CD4-positive, alpha-beta T cell treated with Interleukin-2 at 100 ng/mL for 4 hours (primary cell): ENCODE results near the gene CTNS.
"Not testable (repeated sequence)": the region's sequence is repeated elsewhere in the genome, so short reads cannot be mapped to it uniquely, and the experiment has no call there.

ENCODE experiments used
- DNase-seq: peaks from one replicate; pipeline ENCODE4 v3.0.0-alpha.2; 2020; ENCODE audit warnings: low spot score

Gene CTNS

DNA sequence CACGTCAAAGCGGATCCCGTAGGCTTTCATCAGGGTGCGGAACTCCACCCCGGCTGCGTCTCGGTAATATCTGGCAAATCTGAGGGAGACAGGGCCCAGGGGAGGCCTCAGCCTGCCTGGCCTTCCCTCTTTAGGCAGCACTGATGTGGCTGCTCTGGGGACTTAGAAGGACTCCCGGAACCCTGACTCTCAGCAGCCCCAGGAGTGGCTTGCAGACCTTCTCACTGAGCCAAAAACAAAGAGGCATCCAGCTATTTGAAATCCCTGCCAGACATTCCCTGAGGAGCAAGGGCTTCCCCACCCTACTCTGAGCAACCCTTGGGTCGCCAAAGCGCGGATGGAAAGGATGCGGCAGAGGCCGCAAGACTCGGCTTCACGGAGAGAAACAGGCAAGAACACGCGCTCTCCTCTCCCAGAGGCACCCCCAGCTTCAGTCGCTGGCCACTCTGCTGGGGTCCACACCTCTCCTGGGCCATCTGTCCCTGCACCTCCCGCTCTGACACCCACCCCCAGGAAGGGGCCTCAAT, 51.5 kb downstream of the CTNS start:
- DNase-seq, result no peak

DNA sequence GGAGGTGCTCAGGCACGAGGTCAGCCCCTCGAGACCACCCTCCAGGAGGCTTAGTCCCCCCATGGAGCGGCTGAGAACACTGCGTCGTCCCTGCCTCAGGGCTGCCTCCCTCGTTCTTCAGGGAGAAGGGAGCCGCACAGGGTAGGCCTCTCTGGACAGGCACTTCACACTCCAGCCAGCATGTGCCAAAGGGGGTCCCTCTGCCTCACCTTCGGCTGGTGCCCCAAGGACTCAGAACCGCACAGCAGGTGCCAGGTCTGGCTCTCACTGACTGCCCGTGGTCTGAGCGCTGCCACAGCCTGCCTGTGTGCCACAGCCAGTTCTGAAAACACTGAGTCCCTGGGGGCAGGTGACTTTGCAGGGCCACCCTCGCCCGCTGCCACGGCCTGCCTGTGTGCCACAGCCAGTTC, 52.3 kb downstream of the CTNS start:
- no peak for DNase-seq

DNA sequence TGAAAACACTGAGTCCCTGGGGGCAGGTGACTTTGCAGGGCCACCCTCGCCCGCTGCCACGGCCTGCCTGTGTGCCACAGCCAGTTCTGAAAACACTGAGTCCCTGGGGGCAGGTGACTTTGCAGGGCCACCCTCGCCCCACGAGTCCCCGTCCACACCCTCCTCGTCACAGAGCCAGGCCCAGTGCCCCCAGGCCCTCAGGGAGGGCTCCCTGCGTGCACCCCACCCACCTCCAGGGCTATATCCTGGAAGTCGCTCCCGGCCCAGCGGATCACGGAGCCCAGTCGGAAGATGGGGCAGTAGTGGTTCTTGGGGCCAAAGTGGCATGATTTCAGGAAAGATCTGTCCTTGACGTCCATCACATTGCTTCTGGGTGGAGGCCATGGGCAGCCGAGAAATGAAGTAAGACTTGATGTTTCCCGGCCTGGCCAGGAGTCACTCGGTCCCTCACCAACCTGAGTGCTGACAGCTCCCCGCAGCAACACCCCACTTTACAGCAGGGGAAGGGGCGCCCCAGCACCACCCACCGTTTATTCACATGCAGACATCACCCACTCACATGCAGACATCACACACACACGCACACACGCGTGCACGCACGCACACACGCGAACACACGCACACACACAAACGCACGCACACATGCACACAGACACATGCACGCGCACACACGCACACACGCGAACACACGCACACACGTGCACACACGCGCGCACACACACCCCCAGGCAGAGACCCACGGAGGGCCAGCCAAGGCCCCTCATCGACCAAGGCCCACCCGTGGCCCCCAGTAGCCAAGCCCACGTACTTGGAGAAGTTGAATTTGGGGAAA, 52.9 kb downstream of the CTNS start:
- no peak for DNase-seq

DNA sequence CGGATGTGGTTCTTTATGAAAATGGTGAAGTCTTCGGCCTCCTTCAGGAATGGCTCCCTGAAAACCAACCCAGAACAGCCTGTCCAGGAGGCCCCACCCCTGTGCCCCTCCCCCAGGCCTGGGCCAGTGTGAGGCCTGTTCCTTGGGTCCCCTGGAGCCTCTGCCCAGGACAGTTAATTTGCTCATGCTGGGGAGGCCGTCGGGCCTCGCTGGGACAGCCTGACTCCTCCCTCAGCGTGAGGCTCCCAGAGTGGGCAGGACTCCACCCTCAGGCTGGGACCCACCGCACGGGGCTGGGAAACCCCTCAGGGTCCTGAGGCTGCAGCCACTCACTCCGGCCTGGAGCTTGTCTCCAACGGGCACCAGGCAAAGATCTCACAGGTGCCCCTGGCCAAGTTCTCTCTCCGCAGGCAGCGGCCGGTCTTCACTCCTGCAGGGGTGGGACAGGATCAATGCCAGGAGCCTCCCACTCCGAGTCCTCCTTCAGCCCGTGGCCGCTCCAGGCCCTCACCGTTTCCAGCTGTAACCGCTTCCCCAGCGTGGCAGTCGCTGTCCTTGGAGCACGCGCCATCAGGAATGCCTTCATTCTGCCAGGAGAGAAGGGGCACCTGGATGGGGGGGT, 53.6 kb downstream of the CTNS start:
- DNase-seq, result no peak

DNA sequence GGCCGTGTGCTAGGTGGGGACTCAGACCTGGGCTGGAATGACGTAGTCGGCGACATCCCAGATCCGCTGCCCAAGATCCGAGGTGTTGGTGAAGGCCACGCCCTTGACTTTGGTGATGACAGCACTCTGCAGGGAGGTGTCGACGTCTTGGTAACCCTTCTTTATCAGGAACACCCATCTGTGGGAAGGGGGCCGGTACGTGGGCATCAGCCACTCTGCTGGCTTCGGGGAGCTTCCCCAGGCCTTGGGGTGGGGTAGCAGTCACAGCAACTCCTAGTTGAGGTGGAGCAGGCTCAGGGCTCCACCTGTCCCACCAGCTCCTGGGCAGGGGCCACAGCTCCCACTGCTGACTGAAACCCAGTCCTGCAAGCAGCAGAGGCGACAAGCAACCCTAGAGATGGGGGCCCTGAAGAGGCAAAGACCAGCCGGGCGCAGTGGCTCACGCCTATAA, 55.1 kb downstream of the CTNS start:
- no peak for DNase-seq

DNA sequence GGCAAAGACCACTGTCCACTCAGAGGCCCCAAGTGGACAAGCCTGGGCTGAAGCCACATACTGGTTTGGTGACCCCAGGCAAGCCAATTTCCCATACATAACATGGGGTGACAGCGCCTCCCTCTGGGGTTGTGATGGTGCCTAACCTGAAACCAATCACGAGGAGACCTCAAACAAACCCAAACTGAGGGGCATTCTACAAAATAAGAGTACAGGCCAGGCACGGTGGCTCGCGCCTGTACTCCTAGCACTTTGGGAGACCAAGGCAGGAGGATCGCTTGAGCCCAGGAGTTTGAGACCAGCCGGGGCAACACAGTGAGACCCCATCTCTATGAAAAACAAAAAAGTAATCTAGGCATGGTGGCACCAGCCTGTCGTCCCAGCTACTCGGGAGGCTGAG, 55.8 kb downstream of the CTNS start:
- no peak for DNase-seq

DNA sequence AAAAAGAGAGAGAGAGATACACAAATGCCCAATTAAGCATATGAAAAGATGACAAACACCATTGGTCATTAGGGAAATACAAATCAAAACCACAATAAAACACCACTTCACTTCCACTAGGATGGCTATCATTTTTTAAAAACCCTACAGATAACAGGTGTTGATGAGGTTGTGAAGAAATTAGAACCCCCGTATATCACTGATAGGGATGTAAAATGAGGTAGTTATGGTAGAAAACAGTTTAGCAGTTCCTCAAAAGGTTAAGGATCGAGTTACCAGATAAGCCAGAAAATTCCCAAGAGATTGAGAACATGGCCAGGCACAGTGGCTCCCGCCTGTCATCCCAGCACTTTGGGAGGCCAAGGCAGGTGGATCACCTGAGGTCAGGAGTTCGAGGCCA, 56.6 kb downstream of the CTNS start:
- no peak for DNase-seq

DNA sequence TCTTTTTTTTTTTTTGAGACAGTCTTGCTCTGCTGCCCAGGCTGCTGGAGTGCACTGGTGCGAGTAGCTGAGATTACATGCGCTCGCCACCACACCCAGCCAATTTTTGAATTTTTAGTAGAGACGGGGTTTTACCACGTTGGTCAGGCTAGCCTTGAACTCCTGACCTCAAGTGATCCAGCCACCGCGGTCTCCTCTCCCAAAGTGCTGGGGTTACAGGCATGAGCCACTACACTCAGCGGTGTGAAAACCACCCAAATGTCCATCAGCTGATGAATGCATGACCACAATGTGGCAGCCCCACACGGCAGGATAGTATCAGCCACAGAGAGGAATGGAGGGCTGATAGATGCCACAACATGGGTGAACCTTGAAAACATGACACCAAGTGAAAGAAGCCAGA, 57.3 kb downstream of the CTNS start:
- peak; percentile 51 for DNase-seq

DNA sequence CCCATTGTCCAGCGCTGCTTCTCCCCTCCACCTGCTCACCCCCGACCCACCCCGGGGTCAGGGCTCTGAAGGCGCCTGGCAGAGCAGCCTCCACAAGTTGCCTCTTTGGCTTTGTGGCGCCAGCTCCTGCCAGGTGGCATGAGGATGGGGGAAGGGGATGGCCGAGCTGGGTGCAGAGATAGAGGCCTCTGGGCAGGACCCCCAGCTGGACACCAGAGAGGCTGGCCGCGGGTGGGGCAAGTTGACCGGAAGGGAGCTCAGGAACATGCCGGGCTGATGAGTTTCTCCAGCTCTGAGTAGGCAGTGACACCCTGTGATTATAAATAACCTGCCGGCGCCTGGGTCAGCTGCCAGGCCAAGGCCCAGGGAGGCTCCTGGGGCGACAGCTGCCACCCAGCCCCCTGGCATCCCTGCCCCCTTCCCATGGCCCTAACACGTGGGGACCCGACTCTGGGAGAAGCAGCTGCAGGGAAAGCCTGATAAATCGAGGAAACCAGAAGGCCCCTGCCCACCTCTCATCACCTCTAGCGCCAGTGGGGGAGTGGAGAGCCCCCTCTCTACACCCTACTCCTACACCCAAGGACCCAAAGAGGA, 58.7 kb downstream of the CTNS start:
- no peak for DNase-seq

DNA sequence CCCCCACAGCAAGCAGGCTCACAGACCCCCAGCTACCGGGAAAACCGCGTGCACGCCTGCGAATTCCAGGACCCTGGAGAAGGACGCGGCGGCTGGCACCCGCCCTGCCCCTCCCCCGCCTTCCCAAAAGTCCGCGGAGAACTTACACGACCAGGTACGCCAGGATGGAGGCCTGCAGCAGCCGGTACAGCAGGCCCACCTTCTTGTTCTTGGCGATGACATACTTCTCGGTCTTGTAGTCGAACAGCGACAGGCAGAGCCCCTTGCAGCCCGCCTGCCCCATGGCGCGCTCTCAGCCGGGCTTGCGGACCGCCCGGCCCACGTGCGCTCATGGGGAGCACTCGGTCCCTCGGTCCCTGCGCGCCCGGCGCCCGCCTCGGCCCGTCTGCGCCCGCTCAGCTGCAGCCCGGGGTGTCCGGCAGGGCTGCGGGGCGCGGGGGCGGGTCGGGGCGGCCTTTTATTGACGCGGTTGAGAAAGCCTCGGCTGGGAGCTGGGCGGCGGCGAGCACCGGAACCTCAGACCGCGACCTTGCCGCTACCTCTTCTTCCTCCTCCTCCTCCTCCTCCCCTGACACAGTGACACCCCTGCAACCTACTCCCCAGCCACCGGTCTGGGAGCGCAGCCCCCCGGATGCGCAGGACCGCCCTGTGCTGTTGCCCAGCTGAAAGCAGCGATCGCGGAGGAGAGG, 59.3 kb downstream of the CTNS start, which contains the start of gene P2RX5:
P2RX5 (minus strand) TSS at position 433 of the 689 bp plus-strand sequence; CDS start at position 283, 150 bp downstream.
- DNase-seq, result peak; percentile 45

DNA sequence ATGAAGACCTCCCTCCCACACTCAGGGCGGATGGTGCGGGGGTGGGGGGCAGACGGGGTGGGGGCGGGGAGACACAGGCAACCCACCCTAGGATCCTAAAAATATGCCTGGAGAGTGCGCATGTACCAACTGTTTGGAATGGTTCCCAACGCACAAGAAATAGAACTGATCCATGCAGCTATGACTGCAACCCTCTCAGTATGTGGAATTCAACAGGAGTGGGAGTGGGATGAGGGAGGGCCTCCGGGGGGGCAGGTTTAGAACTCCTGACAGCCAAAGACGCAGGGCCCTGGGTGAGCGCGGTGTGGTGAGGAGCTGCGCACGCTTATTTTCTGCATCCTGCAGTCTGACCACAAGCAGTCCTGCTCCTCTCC, 60.5 kb downstream of the CTNS start:
- DNase-seq, result no peak

DNA sequence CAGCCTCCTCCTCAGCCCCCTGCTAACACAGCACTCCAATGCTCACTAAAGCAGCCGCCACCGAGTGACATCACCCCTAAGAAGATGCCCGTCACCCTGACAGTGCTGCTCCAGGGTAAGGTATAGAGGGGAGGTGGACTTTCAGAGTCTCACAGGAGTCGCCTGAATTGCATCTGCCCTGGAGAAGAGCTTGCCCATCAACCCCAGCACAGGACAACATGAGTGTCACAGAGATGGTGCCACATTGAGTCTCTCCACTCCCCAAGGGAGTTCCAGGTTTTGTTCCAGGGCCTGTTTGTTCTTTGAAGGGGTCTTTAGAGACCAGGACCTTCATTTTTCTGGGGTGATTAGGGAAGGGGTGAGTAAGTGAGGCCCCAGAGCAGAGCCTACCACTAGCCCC, 61.6 kb downstream of the CTNS start:
- DNase-seq, result no peak

DNA sequence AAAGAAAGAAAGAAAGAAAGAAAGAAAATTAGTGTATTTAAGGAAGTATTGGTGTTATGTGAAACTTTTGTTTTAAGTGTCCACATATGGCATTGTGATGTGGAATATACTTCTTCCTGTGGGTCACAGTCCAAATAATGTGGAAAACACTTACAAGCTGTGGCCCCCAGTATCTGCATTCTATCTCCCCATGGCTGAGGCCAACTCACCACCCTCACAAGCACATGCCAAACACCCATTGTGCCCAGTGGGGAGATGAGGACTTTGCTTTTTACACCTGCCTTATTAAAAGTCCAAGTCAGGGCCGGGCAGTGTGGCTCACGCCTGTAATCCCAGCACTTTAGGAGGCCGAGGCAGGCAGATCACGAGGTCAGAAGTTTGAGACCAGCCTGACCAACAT, 63.4 kb downstream of the CTNS start:
- DNase-seq, result no peak

DNA sequence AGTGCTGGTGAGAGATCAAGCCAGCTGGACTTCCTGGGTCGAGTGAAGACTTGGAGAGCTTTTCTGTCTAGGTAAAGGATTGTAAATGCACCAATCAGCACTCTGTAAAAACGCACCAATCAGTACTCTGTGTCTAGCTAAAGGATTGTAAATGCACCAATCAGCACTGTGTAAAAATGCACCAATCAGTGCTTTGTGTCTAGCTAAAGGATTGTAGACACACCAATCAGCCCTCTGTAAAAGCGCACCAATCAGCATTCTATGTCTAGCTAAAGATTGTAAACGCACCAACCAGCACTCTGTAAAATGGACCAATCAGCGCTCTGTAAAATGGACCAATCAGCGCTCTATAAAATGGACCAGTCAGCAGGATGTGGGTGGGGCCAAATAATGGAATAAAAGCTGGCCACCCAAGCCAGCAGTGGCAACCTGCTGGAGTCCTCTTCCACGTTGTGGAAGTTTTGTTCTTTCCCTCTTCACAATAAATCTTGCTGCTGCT, 65.5 kb downstream of the CTNS start:
- DNase-seq, result not testable (repeated sequence)

DNA sequence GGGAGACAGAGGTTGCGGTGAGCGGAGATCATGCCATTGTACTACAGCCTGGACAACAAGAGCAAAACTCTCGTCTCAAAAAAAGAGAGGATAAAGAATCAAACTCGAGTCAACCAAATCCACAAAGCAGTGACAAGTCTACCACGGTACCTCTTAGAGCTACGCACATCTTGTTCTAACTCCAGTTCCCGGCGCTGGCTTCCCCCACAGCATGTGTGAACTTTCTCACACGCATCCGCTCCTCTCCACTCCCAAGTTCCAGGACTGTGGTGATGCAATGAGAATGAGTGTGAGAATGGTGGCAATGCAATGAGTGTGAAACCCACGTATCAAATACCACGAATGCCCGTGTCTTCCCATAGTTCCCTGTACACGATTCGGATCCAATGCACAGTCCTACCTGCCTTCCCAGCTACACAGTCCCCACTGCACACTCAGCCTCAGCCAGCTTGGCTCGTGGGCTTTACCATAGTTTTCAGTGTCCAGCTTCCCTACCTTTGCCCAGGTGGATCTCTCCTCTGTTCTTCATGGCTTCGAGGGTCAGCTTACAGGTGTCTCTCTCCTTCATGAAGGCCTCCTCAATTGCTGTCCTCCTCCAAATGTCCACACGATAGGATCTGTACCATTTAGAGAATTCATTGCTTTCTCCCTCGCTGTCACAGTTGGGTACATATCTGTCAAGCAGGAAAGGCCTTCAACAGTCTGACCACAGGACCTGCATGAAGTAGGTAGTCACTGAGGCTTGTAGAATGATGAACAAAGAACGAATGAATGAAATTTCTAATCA, 68.6 kb downstream of the CTNS start:
- no peak for DNase-seq

DNA sequence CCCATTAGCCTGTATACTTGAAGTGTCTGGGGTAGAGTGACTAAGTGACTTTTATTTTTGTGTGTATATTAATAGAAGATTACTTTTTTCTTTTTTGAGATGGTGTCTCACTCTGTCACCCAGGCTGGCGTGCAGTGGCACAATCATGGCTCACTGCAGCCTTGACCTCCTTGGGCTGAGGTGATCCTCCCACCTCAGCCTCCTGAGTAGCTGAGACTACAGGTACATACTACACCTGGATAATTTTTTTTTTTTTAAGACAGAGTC, 69.1 kb downstream of the CTNS start:
- not testable (repeated sequence) for DNase-seq

DNA sequence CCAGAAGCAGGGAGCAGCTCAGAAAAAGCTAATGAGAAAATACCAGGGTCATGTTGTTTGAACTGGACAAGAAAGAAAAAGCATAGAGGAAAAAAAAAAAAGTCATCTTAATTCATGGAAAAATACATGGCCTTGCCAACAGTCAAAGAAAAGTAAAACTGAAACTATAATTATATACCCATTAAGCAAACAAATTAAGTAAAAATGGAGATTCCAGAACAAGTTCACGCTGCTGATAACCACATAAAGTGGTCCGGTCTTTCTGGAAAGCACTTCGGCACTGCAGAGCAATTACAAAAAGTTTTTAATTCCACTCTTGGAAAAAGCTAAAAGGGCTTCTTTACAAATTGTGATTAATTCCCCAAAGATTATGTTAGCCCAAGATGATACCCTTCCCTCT, 71.8 kb downstream of the CTNS start:
- no peak for DNase-seq

DNA sequence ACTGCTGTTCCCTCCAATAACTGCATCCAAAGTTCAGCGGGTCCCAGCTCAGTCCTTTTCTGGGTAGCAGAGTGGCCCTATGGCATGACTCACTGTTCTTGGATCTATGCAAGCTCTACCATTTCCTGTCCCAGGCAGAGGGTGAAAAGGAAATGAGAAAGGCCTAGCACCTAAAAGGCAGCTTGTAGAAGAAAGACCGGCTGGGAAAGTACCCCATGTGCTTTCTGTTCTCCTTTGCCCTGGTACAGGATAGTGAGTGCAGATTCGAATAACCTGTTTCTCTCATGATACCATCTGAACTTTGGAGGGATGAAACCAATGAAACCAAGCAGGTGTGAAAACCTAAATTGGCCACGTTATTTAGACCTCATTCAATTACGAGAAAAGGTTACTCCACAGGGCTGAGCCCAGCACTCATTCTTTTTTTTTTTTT, 74.4 kb downstream of the CTNS start:
- DNase-seq, result peak; percentile 95
